Panc1 (cell line): Measurements from ENCODE around the gene BCR.

Source experiments
- CTCF ChIP-seq: fragments of 450-650 bp; IDR thresholded peaks from 2 replicates; pipeline ENCODE4 v1.5.1; 2017; ENCODE audit warnings: mild to moderate bottlenecking
- POLR2AphosphoS5 ChIP-seq: IDR thresholded peaks from 2 replicates; pipeline ENCODE4 v1.6.1; 2012; ENCODE audit warnings: mild to moderate bottlenecking, low read depth, low read length, moderate library complexity
- REST ChIP-seq, 2 experiments: IDR thresholded peaks; 2 replicates each; pipeline ENCODE4 v1.6.1; 2011 to 2012; ENCODE audit warnings: low read depth in 2 of 2, control low read depth in 1 of 2, low read length in 1 of 2, mild to moderate bottlenecking in 1 of 2, moderate library complexity in 1 of 2; ENCODE audit not compliant: insufficient read depth in 1 of 2
- TCF7L2 ChIP-seq: IDR thresholded peaks from 2 replicates; pipeline ENCODE4 v1.6.1; 2011; ENCODE audit warnings: mild to moderate bottlenecking, low read depth, low read length, inconsistent platforms

- TF ChIP-seq CTCF (no peak), REST (IDR thresholded peaks at IDR 0.05; ENCODE audit: insufficient read depth in 1 of 2, low read depth in 2 of 2, low read length in 1 of 2) (no peak), TCF7L2 (no peak), POLR2AphosphoS5 (no peak)
These were observed 61.5 kb downstream of the BCR start for GRCh38 chr22:23241562-23242472.
